Ramos (cell line): ENCODE data around the gene ACAD8.
"Not testable (repeated sequence)": the region's sequence is repeated elsewhere in the genome, so short reads cannot be mapped to it uniquely, and the experiment has no call there.

Experiments used
- in situ Hi-C: fragments of 300-500 bp; cut with MboI; formaldehyde crosslinking; loops from one replicate; pipeline ENCODE4 v1.14.3; 2022; ENCODE audit warnings: low sequenced_read_pairs; ENCODE audit not compliant: unreplicated experiment

Gene ACAD8

GRCh38 chr11:134264966-134265764 is 11.8 kb downstream of the ACAD8 start:
- in situ Hi-C loops, result no loop called here

DNA sequence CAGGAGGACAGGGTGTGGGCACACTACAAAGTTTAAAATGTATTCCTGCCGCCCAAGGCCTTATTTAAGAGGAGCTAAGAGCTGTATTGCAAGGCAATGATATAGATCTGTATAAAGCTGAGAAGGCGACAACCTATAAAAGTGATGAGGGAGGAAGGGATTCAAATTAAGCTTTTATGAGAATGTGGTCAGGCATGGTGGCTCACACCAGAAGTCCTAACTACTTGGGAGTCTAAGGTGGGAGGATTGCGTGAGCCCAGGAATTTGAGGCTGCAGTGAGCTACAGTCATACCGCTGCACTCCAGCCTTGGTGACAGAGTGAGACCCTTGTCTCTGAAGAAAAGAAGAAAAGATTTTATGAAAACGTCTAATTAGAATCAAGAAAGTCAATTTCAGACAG is 13.1 kb downstream of the ACAD8 start:
- in situ Hi-C loops, result no loop called here

- in situ Hi-C loops, result no loop called here
These were observed 13.5 kb downstream of the ACAD8 start for GRCh38 chr11:134266841-134267251.

GRCh38 chr11:134267461-134267860 is 14.1 kb downstream of the ACAD8 start:
- in situ Hi-C loops, result no loop called here

DNA sequence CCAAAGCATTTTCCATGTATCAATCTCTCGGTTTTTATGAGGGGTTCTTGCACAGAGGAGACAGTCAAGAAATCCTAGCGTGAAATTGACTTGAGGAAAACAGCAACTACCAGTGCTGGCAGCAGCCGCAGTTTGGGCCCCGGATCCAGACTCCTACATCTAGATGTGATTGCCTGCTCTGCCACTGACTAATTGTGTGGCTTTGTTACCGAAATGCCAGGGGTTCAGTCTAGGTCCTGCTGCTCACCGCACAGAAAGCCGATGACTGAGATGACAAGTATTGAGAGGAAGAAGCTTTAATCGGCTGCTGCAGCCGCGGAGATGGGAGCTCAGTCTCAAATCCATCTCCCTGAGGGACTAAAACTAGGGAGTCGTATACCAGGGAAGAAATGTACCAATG is 14.6 kb downstream of the ACAD8 start:
- in situ Hi-C loops, result no loop called here

GRCh38 chr11:134270250-134270714 is 16.9 kb downstream of the ACAD8 start:
- in situ Hi-C loops, result no loop called here

GRCh38 chr11:134271978-134272377 is 18.6 kb downstream of the ACAD8 start:
- in situ Hi-C loops, result no loop called here

- in situ Hi-C loops, result no loop called here
These were observed 19.3 kb downstream of the ACAD8 start for GRCh38 chr11:134272381-134273316.

GRCh38 chr11:134273317-134273712 is 19.9 kb downstream of the ACAD8 start:
- in situ Hi-C loops, result no loop called here

- in situ Hi-C loops, result no loop called here
These were observed 21.8 kb downstream of the ACAD8 start for GRCh38 chr11:134275188-134275533.

GRCh38 chr11:134275534-134276395 is 22.4 kb downstream of the ACAD8 start, which contains the start of gene GLB1L3:
Gene GLB1L3, plus strand, starts transcription at chr11:134276379. Its CDS starts 362 bp downstream, at chr11:134276741.
- in situ Hi-C loops, result no loop called here

GRCh38 chr11:134276396-134277182 is 23.2 kb downstream of the ACAD8 start:
- in situ Hi-C loops, result no loop called here

- in situ Hi-C loops, result no loop called here
These were observed 24.0 kb downstream of the ACAD8 start for GRCh38 chr11:134277183-134278001.

- in situ Hi-C loops, result no loop called here
These were observed 25.0 kb downstream of the ACAD8 start for GRCh38 chr11:134278356-134278755.

DNA sequence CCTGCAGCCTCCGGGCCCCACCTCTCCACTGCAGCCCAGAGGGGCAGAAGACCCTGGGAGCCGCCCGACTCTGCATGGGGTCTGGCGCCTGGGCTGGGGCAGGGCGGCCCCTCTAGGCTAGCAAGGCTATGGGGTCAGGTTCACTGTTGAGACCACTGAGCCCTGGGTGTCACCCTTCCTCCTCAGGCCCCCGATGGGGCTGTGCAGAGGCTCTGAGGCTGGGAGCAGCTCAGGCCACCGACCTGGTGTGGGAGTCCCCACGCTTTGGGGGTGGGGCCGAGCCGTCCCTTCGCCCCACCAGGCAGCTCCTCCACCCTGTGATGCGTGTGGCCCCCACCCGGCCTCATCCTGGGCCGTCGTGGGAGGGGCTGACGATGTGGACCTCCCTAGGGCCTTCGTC is 28.3 kb downstream of the ACAD8 start:
- in situ Hi-C loops, result not testable (repeated sequence)

GRCh38 chr11:134282121-134283045 is 29.0 kb downstream of the ACAD8 start:
- in situ Hi-C loops, result no loop called here

- in situ Hi-C loops, result no loop called here
These were observed 30.3 kb downstream of the ACAD8 start for GRCh38 chr11:134283461-134284230.
